WI38 (cell line): Measurements from ENCODE around the gene LEPROT.

Experiments
- H3K4me3 ChIP-seq: 2 replicates; pipeline ENCODE4 v1.5.1; 2011; ENCODE audit warnings: low read depth, mild to moderate bottlenecking, control low read depth, low read length
- CTCF ChIP-seq: IDR thresholded peaks from 2 replicates; pipeline ENCODE4 v1.5.1; 2012; ENCODE audit warnings: low read depth, mild to moderate bottlenecking, control low read depth, low read length

The LEPROT gene

GRCh38 chr1:65429078-65429477 is 8.6 kb downstream of the LEPROT start:
- H3K4me3 ChIP-seq: no peak overlapping the region
- TF ChIP-seq CTCF: no peak

GRCh38 chr1:65429806-65430205 is 9.3 kb downstream of the LEPROT start:
- no peak overlapping the region; the same call in 1 of the 2 replicates for H3K4me3 ChIP-seq
- no peak for TF ChIP-seq CTCF

- no peak overlapping the region for H3K4me3 ChIP-seq
- no peak; the same call in 1 of the 2 replicates for TF ChIP-seq CTCF
Measured at GRCh38 chr1:65431111-65431705, 10.7 kb downstream of the LEPROT start.

GRCh38 chr1:65432918-65433317 is 12.4 kb downstream of the LEPROT start:
- H3K4me3 ChIP-seq: no peak overlapping the region
- no peak for TF ChIP-seq CTCF

GRCh38 chr1:65434255-65434654 is 13.8 kb downstream of the LEPROT start:
- no peak for TF ChIP-seq CTCF
- H3K4me3 ChIP-seq: no peak overlapping the region

GRCh38 chr1:65434760-65435159 is 14.3 kb downstream of the LEPROT start:
- H3K4me3 ChIP-seq: no peak overlapping the region
- TF ChIP-seq CTCF: no peak

- H3K4me3 ChIP-seq: no peak overlapping the region
- no peak for TF ChIP-seq CTCF
Measured at GRCh38 chr1:65435987-65436386, 15.5 kb downstream of the LEPROT start.
